Neutrophil (primary cell): ENCODE results near the gene CDH8.

ENCODE experiments used
- H3K27ac ChIP-seq: fragments of 200-600 bp; sonication (generic); 2 replicates; pipeline ENCODE4 v1.5.1; 2016; ENCODE audit warnings: mild to moderate bottlenecking, moderate library complexity
- H3K27me3 ChIP-seq: fragments of 200-600 bp; sonication (generic); 2 replicates; pipeline ENCODE4 v1.6.0; 2016; ENCODE audit warnings: mild to moderate bottlenecking
- H3K36me3 ChIP-seq: fragments of 200-600 bp; sonication (generic); 2 replicates; pipeline ENCODE4 v1.5.1; 2017
- H3K4me1 ChIP-seq, 2 experiments: fragments of 200-600 bp in 1 of 2; sonication (generic) in 1 of 2; 1 replicate in 1 of 2; 2 replicates in 1 of 2; pipeline versions ENCODE4 v1.5.1 to v1.6.1; 2013 to 2016; ENCODE audit warnings: low read depth in 1 of 2, low read length in 1 of 2, mild to moderate bottlenecking in 1 of 2, moderate library complexity in 1 of 2; ENCODE audit not compliant: control insufficient read depth in 1 of 2, insufficient read depth in 1 of 2
- H3K4me3 ChIP-seq, 2 experiments: fragments of 200-600 bp in 1 of 2; sonication (generic) in 1 of 2; 1 replicate in 1 of 2; 2 replicates in 1 of 2; pipeline ENCODE4 v1.5.1; 2013 to 2016; ENCODE audit warnings: low read depth in 1 of 2, low read length in 1 of 2, mild to moderate bottlenecking in 1 of 2, moderate library complexity in 1 of 2
- H3K9me3 ChIP-seq: fragments of 200-600 bp; sonication (generic); 2 replicates; pipeline ENCODE4 v1.5.1; 2016
- CTCF ChIP-seq: fragments of 200-600 bp; sonication (generic); IDR thresholded peaks from 2 replicates; pipeline ENCODE4 v1.5.1; 2016; ENCODE audit warnings: antibody characterized with exemption

CDH8 gene

DNA sequence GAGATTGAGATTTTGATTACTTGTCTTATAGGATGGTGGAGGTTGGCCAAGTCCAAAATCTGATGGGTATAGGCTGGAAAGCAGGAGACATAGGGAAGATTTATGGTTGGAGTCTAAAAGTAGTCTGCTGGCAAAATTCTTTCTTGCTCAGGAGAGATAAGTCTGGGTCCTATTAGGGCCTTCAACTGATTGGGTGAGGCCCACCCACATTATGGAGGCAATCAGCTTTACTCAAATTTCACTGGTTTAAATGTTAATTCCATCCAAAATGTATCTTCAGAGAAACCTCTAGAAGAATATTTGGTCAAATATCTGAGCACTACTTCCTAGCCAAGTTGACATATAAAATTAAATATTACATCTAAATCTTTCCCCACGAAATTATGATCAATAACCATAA is 31.7 kb upstream of the CDH8 start:
- no peaks in the 10 kb centered on the region for H3K9me3 ChIP-seq

DNA sequence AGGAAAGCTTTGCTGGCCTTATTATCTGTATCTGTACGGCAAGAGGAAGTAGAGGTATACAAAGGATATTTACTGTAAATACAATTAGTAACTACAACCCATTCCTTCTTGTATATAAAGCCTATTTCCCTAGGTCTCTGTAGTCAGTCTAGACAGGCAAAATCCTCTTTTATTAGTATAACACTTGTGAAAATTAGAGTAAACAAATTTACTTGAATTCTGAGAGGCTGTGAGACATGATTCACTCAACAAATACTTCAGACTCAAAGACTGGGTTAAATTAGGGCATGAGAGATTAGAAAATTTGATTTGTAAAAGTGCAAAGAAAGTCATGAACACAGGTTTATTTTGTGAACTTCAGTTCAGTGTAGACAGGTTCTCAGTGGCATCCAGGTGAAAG is 30.9 kb upstream of the CDH8 start:
- Histone ChIP-seq H3K36me3 (no peaks in the 10 kb centered on the region), H3K27ac (no peak overlapping the region), H3K4me1 (no peaks in the 10 kb centered on the region), H3K4me3 (no peak overlapping the region), H3K9me3 (no peaks in the 10 kb centered on the region), H3K27me3 (no peaks in the 10 kb centered on the region)
- TF ChIP-seq CTCF = no peak

More for the DNA sequence above, 31.7 kb upstream of the CDH8 start:
- Histone ChIP-seq H3K4me3 (no peak overlapping the region), H3K27ac (no peak overlapping the region), H3K36me3 (no peaks in the 10 kb centered on the region), H3K27me3 (no peaks in the 10 kb centered on the region), H3K4me1 (no peaks in the 10 kb centered on the region)
- no peak for TF ChIP-seq CTCF

DNA sequence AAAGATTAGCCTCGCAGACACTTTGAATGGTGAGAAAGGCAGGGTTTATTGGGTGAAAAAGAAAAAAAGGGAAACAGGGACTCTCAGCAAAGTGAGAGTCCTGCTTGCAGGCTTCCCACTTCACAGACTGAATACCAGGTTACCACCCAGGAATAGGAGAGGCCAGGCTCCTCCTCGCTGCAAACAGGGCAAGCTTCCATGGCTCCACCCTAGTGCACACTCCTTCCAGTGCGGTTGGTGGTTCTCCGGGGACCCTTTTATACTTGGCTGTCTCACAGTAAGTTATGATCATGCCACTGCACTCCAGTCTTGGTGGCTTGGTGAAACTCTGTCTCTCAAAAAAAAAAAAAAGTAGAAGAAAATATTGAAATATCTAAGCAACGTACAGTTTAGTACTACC is 30.5 kb upstream of the CDH8 start:
- Histone ChIP-seq H3K9me3 (no peaks in the 10 kb centered on the region), H3K36me3 (no peaks in the 10 kb centered on the region), H3K4me1 (no peaks in the 10 kb centered on the region), H3K27me3 (no peaks in the 10 kb centered on the region), H3K27ac (no peak overlapping the region), H3K4me3 (no peak overlapping the region)
- TF ChIP-seq CTCF = no peak

DNA sequence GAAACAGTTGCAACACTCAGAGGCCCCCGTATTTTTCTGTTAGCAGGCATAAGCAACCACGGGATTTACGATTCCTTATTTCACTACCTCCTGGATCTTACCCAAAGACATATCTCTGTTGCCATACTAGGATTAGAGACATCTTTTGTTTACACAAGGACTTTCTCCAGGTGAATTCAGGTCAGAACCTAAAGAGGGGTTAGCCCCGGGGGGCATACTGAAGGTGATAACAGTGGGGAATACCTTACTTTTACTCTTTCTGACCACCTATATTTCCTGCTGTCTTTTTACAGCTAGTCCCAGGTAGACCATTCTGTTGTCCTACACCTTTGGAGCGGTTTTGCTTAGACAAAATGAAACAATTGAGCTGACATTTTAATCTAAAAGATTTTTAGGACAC is 27.9 kb upstream of the CDH8 start:
- TF ChIP-seq CTCF = no peak
- Histone ChIP-seq H3K27ac (no peak overlapping the region), H3K36me3 (no peaks in the 10 kb centered on the region), H3K4me1 (no peaks in the 10 kb centered on the region), H3K4me3 (no peak overlapping the region), H3K27me3 (no peaks in the 10 kb centered on the region), H3K9me3 (no peaks in the 10 kb centered on the region)

DNA sequence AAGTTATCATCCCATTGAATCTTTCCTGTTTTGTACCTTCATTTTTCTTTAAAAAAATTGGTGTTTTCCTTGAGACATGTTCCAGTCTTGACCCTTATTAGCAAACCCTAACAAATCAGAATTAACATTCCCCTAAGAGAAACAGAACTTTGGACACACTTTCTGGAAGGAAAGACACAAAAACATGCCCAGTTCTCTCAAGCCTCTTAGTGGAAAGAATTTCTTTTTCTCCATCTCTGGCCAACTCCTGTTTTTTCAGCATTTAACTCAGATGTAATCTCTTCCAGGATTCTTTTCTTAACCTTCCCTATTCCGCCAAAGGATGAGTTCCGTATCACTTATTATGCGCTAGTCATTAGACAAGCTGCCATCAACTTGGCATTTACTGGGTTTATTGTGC is 23.9 kb upstream of the CDH8 start:
- H3K27me3 ChIP-seq = no peaks in the 10 kb centered on the region
- TF ChIP-seq CTCF = no peak

DNA sequence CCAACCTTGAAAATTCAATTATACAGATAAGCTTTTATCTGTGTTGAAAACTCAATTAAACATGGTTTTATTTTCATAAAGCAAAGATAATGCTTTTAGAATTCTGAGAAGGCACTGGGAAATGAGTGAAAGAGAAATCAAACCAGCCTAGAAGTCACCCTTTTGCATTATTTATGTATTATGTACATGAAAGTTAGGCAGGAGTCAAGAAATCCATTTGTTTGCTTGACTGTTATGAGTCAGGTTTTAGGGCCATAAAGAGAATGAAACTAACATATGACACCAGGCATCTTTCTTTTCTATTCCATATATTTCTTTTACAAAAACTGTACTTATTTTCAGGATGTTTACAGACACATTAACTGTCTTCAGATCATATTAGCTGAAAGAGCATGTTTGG is 23.3 kb upstream of the CDH8 start:
- H3K27ac ChIP-seq = no peak overlapping the region
- no peaks in the 10 kb centered on the region for H3K36me3 ChIP-seq
- TF ChIP-seq CTCF = no peak
- H3K27me3 ChIP-seq = no peaks in the 10 kb centered on the region
- no peak overlapping the region for H3K4me3 ChIP-seq
- no peaks in the 10 kb centered on the region for H3K4me1 ChIP-seq
- no peaks in the 10 kb centered on the region for H3K9me3 ChIP-seq

More for the DNA sequence above, 23.9 kb upstream of the CDH8 start:
- Histone ChIP-seq H3K4me3 (no peak overlapping the region), H3K27ac (no peak overlapping the region), H3K36me3 (no peaks in the 10 kb centered on the region), H3K9me3 (no peaks in the 10 kb centered on the region), H3K4me1 (no peaks in the 10 kb centered on the region)
